ENCODE data around the gene PPM1H. TPM values are rescaled to one million over a fixed set of nuclear protein-coding genes. Genes with fewer than 3 reads are reported as not detected.

The PPM1H gene
- total and polyA plus RNA-seq, 4 donors: 2.3 to 7.2 (median 4.1) TPM

- Histone ChIP-seq H3K27me3 (ENCODE audit: control insufficient read depth in 4 of 4, insufficient read depth in 4 of 4, low read length in 3 of 4) (no peaks in the 10 kb centered on the region), H3K4me1 (ENCODE audit: control insufficient read depth in 4 of 4, insufficient read depth in 4 of 4, low read length in 3 of 4) (peaks cover 0 to 9% (median 4%) of the 10 kb centered on the region in 4 donors), H3K27ac (ENCODE audit: low read depth in 1 of 2, low read length in 2 of 2) (no peak overlapping the region), H3K4me3 (ENCODE audit: low read depth in 1 of 3, low read length in 3 of 3) (no peak overlapping the region), H3K36me3 (ENCODE audit: control insufficient read depth in 4 of 4, insufficient read depth in 3 of 4, low read depth in 1 of 4, low read length in 3 of 4) (no peaks in the 10 kb centered on the region), H3K9ac (ENCODE audit: low read depth in 1 of 2, low read length in 2 of 2) (no peak overlapping the region), H3K9me3 (ENCODE audit: control insufficient read depth in 4 of 4, low read length in 3 of 4) (no peaks in the 10 kb centered on the region)
- no peak for TF ChIP-seq GABPA (IDR thresholded peaks at IDR 0.05 in 1 of 2, conservative IDR thresholded peaks at IDR 0.05 in 1 of 2)
- no peak for TF ChIP-seq JUND (IDR thresholded peaks at IDR 0.05)
- DNase-seq (ENCODE audit: low spot score): no peak
- WGBS: 75% methylated on average over 4 of the region's 4 CpGs
Measured at GRCh38 chr12:62903151-62903550, 31.8 kb downstream of the PPM1H start.

DNA sequence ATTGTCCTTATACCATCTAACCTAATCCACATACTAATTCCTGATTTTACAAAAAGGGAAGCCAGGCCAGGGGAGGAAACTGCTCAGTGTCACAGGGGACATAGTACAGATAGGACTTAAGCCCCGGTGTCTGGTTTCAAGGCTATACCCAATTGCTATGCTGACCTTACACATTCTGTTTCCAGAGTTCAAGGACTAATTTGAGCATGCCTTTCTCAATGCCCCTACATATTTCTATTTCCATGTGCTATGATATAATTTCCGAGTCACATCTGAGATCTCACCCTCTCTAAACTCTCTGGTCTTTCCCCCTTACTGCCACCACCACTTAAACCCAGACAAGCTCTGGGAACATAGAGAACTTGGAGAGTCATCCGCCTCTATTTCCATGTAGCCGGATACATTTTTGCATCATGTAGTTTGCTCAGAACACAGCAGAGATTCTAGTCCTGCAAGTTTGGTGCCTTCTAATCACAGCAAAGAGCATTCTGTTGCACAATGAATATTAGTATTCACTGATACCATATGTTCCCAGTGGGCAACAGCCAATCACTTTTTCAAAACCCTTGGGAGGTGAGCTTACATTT is 34.2 kb downstream of the PPM1H start:
- Histone ChIP-seq H3K27ac (ENCODE audit: low read depth in 1 of 2, low read length in 2 of 2) (no peak overlapping the region), H3K9ac (ENCODE audit: low read depth in 1 of 2, low read length in 2 of 2) (no peak overlapping the region), H3K27me3 (ENCODE audit: control insufficient read depth in 4 of 4, insufficient read depth in 4 of 4, low read length in 3 of 4) (no peaks in the 10 kb centered on the region), H3K4me1 (ENCODE audit: control insufficient read depth in 4 of 4, insufficient read depth in 4 of 4, low read length in 3 of 4) (peaks cover 0 to 7% (median 3%) of the 10 kb centered on the region in 4 donors), H3K4me3 (ENCODE audit: low read depth in 1 of 3, low read length in 3 of 3) (no peak overlapping the region), H3K9me3 (ENCODE audit: control insufficient read depth in 4 of 4, low read length in 3 of 4) (no peaks in the 10 kb centered on the region), H3K36me3 (ENCODE audit: control insufficient read depth in 4 of 4, insufficient read depth in 3 of 4, low read depth in 1 of 4, low read length in 3 of 4) (no peaks in the 10 kb centered on the region)
- 71% methylated on average over 4 of the region's 4 CpGs for WGBS
- TF ChIP-seq NR2F2 (IDR thresholded peaks at IDR 0.05): peak; percentile 24
- TF ChIP-seq GABPA (IDR thresholded peaks at IDR 0.05 in 1 of 2, conservative IDR thresholded peaks at IDR 0.05 in 1 of 2): no peak
- TF ChIP-seq ZBTB33 (IDR thresholded peaks at IDR 0.05): no peak
- DNase-seq (ENCODE audit: low spot score): no peak

DNA sequence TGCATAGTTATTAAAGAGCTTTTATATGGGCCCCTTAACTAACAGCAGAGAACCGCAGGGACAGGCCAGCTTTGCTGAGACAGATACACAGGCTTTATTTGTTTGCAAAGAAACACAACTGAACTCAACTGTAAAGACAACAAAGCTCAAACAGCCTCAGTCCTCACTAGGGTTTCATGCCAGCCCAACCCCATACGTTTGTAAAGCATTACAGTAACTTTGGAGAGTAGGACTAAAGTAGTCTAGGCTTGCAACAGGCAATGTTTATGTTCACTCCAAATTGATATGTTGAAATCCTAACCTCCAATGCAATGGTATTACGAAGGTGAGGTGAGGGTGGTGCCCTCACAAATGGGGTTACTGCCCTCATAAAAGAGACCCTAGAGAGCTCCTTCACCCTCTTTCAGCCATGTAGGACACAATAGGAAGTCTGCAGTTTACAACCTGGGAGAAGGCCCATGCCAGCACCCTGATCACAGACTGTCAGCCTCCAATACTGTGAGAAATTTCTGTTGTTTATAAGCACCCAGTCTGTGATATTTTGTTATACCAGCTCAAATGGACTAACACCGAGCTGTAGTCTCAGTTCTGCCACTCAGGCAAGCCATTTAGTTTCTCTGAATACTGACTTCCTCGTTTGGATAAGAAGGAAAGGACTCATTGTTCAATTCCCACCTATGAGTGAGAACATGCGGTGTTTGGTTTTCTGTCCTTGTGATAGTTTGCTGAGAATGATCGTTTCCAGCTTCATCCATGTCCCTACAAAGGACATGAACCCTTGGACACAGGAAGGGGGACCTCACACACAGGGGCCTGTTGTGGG is 35.2 kb downstream of the PPM1H start:
- Histone ChIP-seq H3K9me3 (ENCODE audit: control insufficient read depth in 4 of 4, low read length in 3 of 4) (no peaks in the 10 kb centered on the region), H3K27me3 (ENCODE audit: control insufficient read depth in 4 of 4, insufficient read depth in 4 of 4, low read length in 3 of 4) (no peaks in the 10 kb centered on the region), H3K27ac (ENCODE audit: low read depth in 1 of 2, low read length in 2 of 2) (no peak overlapping the region), H3K9ac (ENCODE audit: low read depth in 1 of 2, low read length in 2 of 2) (no peak overlapping the region), H3K36me3 (ENCODE audit: control insufficient read depth in 4 of 4, insufficient read depth in 3 of 4, low read depth in 1 of 4, low read length in 3 of 4) (no peaks in the 10 kb centered on the region), H3K4me1 (ENCODE audit: control insufficient read depth in 4 of 4, insufficient read depth in 4 of 4, low read length in 3 of 4) (peaks cover 0 to 7% (median 3%) of the 10 kb centered on the region in 4 donors), H3K4me3 (ENCODE audit: low read depth in 1 of 3, low read length in 3 of 3) (no peak overlapping the region)
- DNase-seq (ENCODE audit: low spot score): no peak
- TF ChIP-seq FOXA2 (IDR thresholded peaks at IDR 0.05): no peak
- TF ChIP-seq SP1 (IDR thresholded peaks at IDR 0.05): no peak
- no peak for TF ChIP-seq GABPA (IDR thresholded peaks at IDR 0.05 in 1 of 2, conservative IDR thresholded peaks at IDR 0.05 in 1 of 2)
- TF ChIP-seq, protein P1, sequence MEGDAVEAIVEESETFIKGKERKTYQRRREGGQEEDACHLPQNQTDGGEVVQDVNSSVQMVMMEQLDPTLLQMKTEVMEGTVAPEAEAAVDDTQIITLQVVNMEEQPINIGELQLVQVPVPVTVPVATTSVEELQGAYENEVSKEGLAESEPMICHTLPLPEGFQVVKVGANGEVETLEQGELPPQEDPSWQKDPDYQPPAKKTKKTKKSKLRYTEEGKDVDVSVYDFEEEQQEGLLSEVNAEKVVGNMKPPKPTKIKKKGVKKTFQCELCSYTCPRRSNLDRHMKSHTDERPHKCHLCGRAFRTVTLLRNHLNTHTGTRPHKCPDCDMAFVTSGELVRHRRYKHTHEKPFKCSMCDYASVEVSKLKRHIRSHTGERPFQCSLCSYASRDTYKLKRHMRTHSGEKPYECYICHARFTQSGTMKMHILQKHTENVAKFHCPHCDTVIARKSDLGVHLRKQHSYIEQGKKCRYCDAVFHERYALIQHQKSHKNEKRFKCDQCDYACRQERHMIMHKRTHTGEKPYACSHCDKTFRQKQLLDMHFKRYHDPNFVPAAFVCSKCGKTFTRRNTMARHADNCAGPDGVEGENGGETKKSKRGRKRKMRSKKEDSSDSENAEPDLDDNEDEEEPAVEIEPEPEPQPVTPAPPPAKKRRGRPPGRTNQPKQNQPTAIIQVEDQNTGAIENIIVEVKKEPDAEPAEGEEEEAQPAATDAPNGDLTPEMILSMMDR (IDR thresholded peaks at IDR 0.05; ENCODE audit: low read depth, low read length, missing input control): no peak
- no peak for TF ChIP-seq HNF4A (conservative IDR thresholded peaks at IDR 0.05)
- TF ChIP-seq ZBTB33 (IDR thresholded peaks at IDR 0.05): no peak
- WGBS: 77% methylated on average over 7 of the region's 7 CpGs

All from liver (tissue), 9 donors.